Effector CD4-positive, alpha-beta T cell (primary cell): ENCODE data around the gene NDUFA5.

ENCODE experiments used
- DNase-seq: peaks from one replicate; pipeline ENCODE4 v3.0.0-alpha.2; 2020
- total RNA-seq: gene quantifications from one replicate; lab custom pipeline; 2026; lab: John Stamatoyannopoulos, UW

NDUFA5 gene
- total RNA-seq = 56.5 reads per million, percentile 71 among the genes with 10 or more reads in this experiment

DNA sequence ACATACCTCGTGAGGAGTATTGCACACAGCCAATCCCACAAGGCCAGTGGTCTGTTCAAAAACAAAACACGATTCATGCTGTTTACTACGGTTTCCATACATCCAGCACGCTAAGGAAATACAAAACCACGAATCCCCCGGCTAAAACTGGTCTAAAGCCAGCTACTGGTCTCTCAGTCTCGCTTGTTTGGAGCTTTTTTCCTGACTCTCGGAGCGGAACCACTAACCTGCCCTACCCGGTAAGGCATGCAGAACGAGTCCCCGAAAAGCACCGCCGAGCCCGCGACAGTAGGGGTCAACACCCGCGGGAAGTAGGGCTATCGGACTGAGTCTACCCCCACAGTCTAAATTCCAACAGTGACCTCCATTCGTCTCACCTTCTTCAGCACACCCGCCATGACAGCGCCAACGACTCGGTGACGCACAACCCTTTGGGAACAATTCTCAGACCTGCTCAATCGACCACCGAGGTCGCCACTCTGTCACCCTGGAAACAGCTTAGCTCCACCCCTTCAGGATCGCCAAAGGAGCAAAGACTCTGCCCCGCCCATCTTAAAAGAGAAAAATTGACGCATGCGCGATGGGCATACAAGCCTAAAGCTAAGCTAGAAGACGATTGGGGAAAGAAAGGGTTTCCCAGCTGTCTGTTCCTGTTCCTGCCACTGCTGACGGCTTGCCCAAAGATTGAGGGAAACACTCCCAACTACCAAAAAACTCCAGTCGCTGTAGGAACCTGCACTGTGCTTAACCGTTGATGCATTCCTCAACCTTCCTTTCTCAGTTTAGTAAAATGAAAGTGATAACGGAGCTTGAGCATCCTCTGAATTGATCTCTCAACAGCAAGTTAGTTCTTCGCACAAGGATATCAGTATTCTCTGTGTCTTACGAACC lies at the start of gene NDUFA5:
Gene NDUFA5, minus strand, starts transcription at position 421 of the 891 bp plus-strand sequence. Its CDS starts 23 bp downstream, at position 398.
- peak; percentile 98 for DNase-seq

DNA sequence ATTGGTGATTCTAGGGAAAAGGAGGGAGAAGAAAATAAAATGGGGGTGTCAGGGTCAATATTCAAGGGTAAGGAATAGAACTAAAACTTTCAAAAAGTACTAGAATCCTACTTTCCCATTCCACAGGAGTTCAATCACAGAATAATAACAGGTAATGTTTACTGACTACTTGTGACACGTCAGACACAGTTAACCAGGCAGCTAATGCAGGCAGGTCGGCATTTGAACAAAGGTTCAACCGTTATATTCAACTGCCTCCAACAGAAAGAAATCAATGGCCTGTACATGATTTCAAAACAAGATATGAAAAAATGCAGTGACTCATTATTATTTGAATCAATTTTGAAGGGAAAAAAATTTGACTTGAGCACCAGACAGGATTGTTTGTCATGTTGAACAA lies 47.1 kb upstream of the NDUFA5 start:
- DNase-seq = no peak

- no peak for DNase-seq
Observed at GRCh38 chr7:123602648-123603047, 45.0 kb upstream of the NDUFA5 start.

DNA sequence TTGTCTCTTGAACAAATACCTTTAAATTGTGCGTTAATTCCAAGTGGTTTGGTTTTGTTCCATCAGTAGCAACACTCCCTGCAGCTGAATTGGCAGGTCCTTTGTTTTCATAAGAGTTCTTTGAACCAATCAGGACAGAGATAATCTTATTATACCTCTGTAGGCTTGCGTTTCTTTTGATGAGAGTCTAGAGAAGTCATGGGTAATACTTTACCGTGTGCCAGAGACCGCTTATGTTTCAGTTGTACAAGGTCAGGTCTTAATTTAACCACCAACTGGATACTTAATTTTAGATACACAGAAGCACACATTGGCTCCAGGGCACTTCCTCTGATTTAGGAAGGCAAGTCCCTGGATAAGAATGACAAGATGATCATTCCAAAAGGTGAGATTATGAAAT lies 43.9 kb upstream of the NDUFA5 start, which contains the start of gene ASB15:
Gene ASB15, plus strand, starts transcription at position 292 of the 400 bp plus-strand sequence. CDS start 12,682 bp downstream, outside the sequence.
- no peak for DNase-seq

DNA sequence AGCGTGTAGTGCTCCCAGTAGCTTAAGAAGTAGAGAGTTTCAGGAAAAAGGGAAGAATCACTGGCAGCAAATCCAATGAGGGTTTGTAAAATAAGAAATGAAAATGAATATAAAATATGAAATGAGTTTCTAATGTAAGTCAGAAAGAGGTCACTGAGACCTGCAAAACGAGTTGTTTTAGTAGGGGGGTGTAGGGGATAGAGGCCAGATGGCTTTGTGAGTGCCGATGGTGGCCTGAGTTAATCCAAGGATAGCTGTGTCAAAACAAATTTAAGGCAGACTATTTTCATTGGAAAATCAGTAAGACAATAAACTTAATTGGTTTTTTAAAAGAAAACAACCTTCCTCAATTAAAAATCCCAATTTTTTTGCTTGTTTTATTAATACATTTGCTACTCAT lies 43.3 kb upstream of the NDUFA5 start:
- no peak for DNase-seq

- DNase-seq = no peak
Observed at GRCh38 chr7:123599766-123600165, 42.1 kb upstream of the NDUFA5 start.

DNA sequence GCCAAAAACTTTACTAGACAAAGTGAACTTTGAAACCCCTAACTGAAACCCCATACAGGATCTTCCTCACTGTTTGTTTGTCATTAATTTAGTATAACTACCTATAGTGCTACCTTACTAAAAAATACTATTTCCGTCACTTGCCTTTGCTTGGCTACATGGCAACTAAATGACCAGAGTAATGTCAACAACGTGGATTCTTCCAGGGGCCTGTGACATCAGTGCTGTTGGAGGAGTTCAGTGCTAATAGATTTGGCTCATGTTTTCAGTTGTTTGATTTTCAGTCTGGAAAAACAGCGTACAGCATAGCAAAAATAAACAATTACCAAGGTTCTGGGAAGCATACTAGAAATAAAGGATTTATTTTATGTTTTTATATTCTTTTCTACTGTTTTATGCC lies 41.0 kb upstream of the NDUFA5 start:
- DNase-seq = no peak

GRCh38 chr7:123594813-123595241 lies 37.2 kb upstream of the NDUFA5 start:
- no peak for DNase-seq

GRCh38 chr7:123588376-123588775 lies 30.8 kb upstream of the NDUFA5 start:
- DNase-seq = no peak

DNA sequence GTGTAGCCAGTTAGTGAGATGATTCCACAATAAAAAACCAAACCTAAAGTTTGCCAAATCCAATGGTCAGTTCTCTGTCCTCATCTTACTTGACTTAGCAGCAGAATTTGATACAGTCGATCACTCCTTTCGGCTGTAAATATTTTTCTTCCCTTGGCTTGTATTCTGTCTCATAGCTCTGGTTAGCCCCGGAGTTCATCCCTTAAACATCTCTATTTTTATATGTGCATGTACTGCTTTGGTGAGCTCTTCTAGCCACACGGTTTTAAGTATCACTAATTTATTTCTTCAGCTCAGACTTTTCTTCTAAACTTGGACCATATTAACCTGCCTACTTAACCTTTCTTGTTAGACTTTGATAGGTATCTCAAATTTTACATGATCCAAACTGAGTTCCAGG lies 26.2 kb upstream of the NDUFA5 start:
- no peak for DNase-seq

- DNase-seq = no peak
Observed at GRCh38 chr7:123581162-123581459, 23.5 kb upstream of the NDUFA5 start.

GRCh38 chr7:123580406-123581161 lies 23.0 kb upstream of the NDUFA5 start:
- no peak for DNase-seq

- no peak for DNase-seq
Observed at GRCh38 chr7:123579416-123579815, 21.8 kb upstream of the NDUFA5 start.

GRCh38 chr7:123573896-123574467 lies 16.4 kb upstream of the NDUFA5 start:
- DNase-seq = no peak

GRCh38 chr7:123573341-123573740 lies 15.7 kb upstream of the NDUFA5 start:
- no peak for DNase-seq

DNA sequence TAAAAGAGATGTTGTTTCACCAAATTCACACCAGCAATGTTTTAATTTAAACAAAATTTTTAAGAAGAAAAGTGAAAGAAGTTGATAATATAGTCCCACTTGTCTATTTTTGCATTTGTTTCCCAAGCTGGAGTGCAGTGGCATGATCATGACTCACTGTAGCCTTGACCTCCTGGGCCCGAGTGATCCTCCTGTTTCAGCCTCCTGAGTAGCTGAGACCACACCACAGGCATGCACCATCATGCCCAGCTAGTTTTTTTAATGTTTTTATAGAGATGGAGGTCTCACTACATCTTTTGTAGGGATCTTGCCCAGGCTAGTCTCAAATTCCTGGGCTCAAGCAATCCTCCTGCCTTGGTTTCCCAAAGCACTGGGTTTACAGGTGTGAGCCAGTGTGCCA lies 14.1 kb upstream of the NDUFA5 start:
- DNase-seq = no peak

DNA sequence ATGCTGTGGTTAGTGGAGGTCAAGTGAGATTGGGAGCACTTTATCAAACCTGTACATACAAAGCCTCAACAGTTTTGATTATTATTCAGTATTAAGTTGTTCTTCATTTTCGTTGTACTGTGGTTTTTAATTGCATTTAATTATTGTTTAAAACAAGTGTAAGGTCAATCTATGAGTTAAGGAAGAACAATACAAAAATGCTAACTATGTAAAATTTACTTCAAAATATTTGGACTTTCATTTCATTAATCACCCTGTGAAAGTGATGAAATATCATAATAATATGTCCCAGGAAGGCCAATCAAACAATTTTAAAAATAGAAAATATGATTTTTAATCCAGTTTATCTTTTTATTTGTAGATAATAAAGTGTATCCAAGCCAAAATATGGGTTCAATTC lies 13.6 kb upstream of the NDUFA5 start:
- DNase-seq = no peak

DNA sequence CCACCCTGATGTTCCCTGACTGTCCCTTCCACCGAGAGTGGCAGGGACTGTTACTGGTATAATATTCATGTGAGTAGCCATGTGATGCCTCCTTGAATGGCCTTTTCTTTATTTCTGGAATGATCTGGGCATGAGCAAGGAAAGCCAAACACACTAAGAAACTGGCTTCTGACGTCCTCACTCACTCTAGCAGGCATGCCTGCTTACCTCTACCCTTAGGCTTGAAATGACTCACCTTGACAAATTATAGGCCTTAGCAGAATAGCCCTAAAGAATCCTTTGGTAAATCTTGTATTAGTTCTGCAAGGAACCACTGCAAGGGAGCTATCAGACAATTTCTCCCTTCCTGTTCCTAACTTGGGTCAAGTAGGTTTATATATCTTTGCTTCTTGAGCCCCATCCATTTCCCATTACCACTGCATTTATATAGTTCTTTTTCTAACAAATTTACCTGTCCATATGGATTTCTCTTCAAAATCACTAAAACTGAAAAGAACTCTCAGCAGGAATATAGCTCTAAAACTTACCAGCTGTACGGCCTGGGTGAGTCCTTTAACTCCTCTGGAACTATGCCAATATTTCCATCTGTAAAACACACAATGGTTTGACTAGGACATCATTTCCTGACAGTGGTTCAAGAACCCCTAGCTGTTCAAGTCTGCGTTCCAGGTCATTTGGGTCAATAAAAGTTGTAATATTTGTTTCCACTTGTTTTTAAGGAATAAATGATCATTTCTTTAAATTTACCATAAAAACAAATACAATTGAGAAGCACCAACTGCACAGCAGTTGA lies 13.0 kb upstream of the NDUFA5 start:
- no peak for DNase-seq

DNA sequence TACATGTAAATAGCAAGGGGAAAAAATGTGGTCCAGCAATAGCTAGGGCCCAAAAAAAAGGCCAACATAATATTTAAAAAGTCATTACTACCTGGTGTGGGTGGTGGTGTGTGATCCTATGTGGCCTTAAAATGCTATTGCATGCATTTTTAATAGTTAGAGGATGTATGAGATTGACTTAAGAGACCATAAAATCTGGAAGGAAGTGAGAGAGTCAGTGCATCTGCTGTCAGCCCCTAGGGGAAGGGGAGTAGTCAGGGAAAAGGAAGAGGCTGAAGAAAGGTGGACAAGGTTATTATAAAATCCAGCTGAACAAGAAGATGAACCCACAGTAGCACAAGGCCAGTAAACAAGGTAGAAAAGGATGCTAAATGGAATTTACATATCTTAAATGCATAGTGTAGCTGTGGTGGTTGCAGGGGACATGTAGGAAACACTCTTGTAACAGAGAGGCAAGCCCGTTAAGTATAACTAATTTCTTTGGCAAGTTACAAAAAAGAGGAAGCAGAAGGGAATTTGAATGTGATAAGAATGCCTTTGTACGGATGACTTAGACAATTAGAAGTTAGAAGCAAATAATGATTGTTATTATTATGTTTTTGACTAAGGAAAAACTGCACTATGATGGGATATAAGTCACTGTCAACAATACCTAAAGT lies 11.9 kb upstream of the NDUFA5 start:
- DNase-seq = no peak

- no peak for DNase-seq
Observed at GRCh38 chr7:123562121-123562520, 4.5 kb upstream of the NDUFA5 start.

GRCh38 chr7:123558289-123558874 lies 764 bp upstream of the NDUFA5 start:
- DNase-seq = no peak

GRCh38 chr7:123557016-123557397 lies 611 bp downstream of the NDUFA5 start:
- DNase-seq = no peak
